Endothelial cell of umbilical vein (primary cell): ENCODE results near the gene TPP2. TPM values are rescaled to one million over a fixed set of nuclear protein-coding genes. Genes with fewer than 3 reads are reported as not detected.

ENCODE experiments used
- BruUV-seq: library from RNA; stranded (reverse); fragments of 400-500 nt; replicated peaks from 2 replicates; lab custom pipeline; 2021; lab: Mats Ljungman, UMichigan
- CTCF ChIA-PET: fragments of 300-600, 350-600 bp; sonication (Branson Sonifier 250); formaldehyde crosslinking; loops from one replicate; lab custom pipeline; 2021; ENCODE audit warnings: antibody characterized with exemption, inconsistent platforms; lab: Charles Lee
- POLR2A ChIA-PET: fragments of 300-600, 350-600 bp; sonication (Branson Sonifier 250); formaldehyde crosslinking; loops from one replicate; lab custom pipeline; 2021; ENCODE audit warnings: antibody characterized with exemption, inconsistent platforms; lab: Charles Lee
- DNase-seq: peaks from one replicate; pipeline ENCODE4 v3.0.0-alpha.2; 2011; ENCODE audit warnings: low read depth, low spot score
- FAIRE-seq: peaks from 2 replicates; lab custom pipeline; 2011; peaks lifted over from hg19 to GRCh38; lab: Jason Lieb, UNC
- H2AFZ ChIP-seq: 2 replicates; pipeline ENCODE4 v1.6.0; 2012; ENCODE audit warnings: low read depth, low read length, control low read depth, inconsistent platforms
- H3K27ac ChIP-seq: 2 replicates; pipeline ENCODE4 v1.5.1; 2011; ENCODE audit warnings: low read depth, mild to moderate bottlenecking, control low read depth, low read length, moderate library complexity; ENCODE audit not compliant: insufficient read depth
- H3K27me3 ChIP-seq, 2 experiments: 2 replicates each; pipeline versions ENCODE4 v1.6.0 to v1.6.1; 2011; ENCODE audit warnings: low read length in 2 of 2, mixed read lengths in 1 of 2; ENCODE audit not compliant: control insufficient read depth in 2 of 2, insufficient read depth in 2 of 2
- H3K36me3 ChIP-seq, 2 experiments: 2 replicates in 1 of 2; 3 replicates in 1 of 2; pipeline ENCODE4 v1.5.1; 2011; ENCODE audit warnings: low read length in 2 of 2, mild to moderate bottlenecking in 1 of 2, moderate library complexity in 1 of 2; ENCODE audit not compliant: control insufficient read depth in 2 of 2, insufficient read depth in 2 of 2; ENCODE audit errors: extremely low read depth in 1 of 2
- H3K4me1 ChIP-seq: 3 replicates; pipeline ENCODE4 v1.5.1; 2011; ENCODE audit warnings: mild to moderate bottlenecking, low read length; ENCODE audit not compliant: control insufficient read depth, insufficient read depth; ENCODE audit errors: extremely low read depth
- H3K4me2 ChIP-seq: 2 replicates; pipeline ENCODE4 v1.6.1; 2011; ENCODE audit warnings: low read length, control low read depth, mixed read lengths; ENCODE audit not compliant: insufficient read depth
- H3K4me3 ChIP-seq, 3 experiments: fragments of 200-600 bp in 1 of 3; sonication (generic), shearing (Covaris generic) in 1 of 3; replicated peaks in 1 of 3; 2 replicates each; pipeline ENCODE4 v1.5.1; 2011 to 2016; ENCODE audit warnings: control low read depth in 3 of 3, low read length in 3 of 3, mild to moderate bottlenecking in 2 of 3, inconsistent platforms in 1 of 3, low read depth in 1 of 3, moderate library complexity in 1 of 3; ENCODE audit not compliant: insufficient read depth in 1 of 3
- H3K79me2 ChIP-seq: 2 replicates; pipeline ENCODE4 v1.6.0; 2012; ENCODE audit warnings: low read length, inconsistent platforms; ENCODE audit not compliant: control insufficient read depth, insufficient read depth
- H3K9ac ChIP-seq: replicated peaks from 2 replicates; pipeline ENCODE3; 2011; ENCODE audit warnings: low read length, control low read depth; ENCODE audit not compliant: insufficient read depth; ENCODE audit errors: extremely low read depth
- H3K9me1 ChIP-seq: replicated peaks from 3 replicates; pipeline ENCODE4 v1.6.0; 2011; ENCODE audit warnings: mild to moderate bottlenecking, low read length; ENCODE audit not compliant: control insufficient read depth, insufficient read depth; ENCODE audit errors: extremely low read depth
- H3K9me3 ChIP-seq: replicated peaks from 2 replicates; pipeline ENCODE4 v1.5.1; 2012; ENCODE audit warnings: low read length, inconsistent platforms; ENCODE audit not compliant: control insufficient read depth, insufficient read depth
- H4K20me1 ChIP-seq: replicated peaks from 2 replicates; pipeline ENCODE3; 2011; ENCODE audit warnings: mild to moderate bottlenecking, low read length; ENCODE audit not compliant: control insufficient read depth, insufficient read depth; ENCODE audit errors: extremely low read depth
- CTCF ChIP-seq, 2 donors: IDR thresholded peaks; 1 replicate in 1 of 2; 2 replicates in 1 of 2; pipeline ENCODE4 v1.5.1; 2011; ENCODE audit warnings: low read length in 2 of 2, mild to moderate bottlenecking in 2 of 2, moderate library complexity in 2 of 2, control low read depth in 1 of 2, inconsistent platforms in 1 of 2, low read depth in 1 of 2; ENCODE audit not compliant: insufficient read depth in 1 of 2; ENCODE audit errors: extremely low read depth in 1 of 2
- EZH2 ChIP-seq: IDR thresholded peaks from 2 replicates; pipeline ENCODE4 v1.6.1; 2012; ENCODE audit warnings: borderline replicate concordance, low read depth, mild to moderate bottlenecking, moderate library complexity, low read length, inconsistent platforms; ENCODE audit not compliant: severe bottlenecking
- FOS ChIP-seq: IDR thresholded peaks from 2 replicates; pipeline ENCODE4 v1.6.1; 2011; ENCODE audit warnings: mild to moderate bottlenecking, low read length, moderate library complexity, borderline replicate concordance; ENCODE audit not compliant: insufficient read depth
- GATA2 ChIP-seq: IDR thresholded peaks from 2 replicates; pipeline ENCODE4 v1.7.0; 2011; ENCODE audit warnings: low read depth, mild to moderate bottlenecking, moderate library complexity, mixed read lengths, low read length; ENCODE audit not compliant: insufficient read length, insufficient read depth
- JUN ChIP-seq: IDR thresholded peaks from 2 replicates; pipeline ENCODE4 v1.6.1; 2011; ENCODE audit warnings: borderline replicate concordance, low read depth; ENCODE audit not compliant: insufficient read length, insufficient read depth
- MAX ChIP-seq: IDR thresholded peaks from 2 replicates; pipeline ENCODE4 v1.6.1; 2011; ENCODE audit not compliant: insufficient read depth, insufficient read length
- MYC ChIP-seq: IDR thresholded peaks from one replicate; pipeline ENCODE4 v1.6.1; 2011; ENCODE audit warnings: mild to moderate bottlenecking, low read depth, low read length
- POLR2A ChIP-seq: IDR thresholded peaks from 2 replicates; pipeline ENCODE4 v1.6.1; 2012; ENCODE audit warnings: low read depth, mild to moderate bottlenecking, control low read depth, low read length
- POLR2AphosphoS5 ChIP-seq: IDR thresholded peaks from 2 replicates; pipeline ENCODE4 v1.6.1; 2012; ENCODE audit warnings: low read depth, mild to moderate bottlenecking, control low read depth, low read length, moderate library complexity; ENCODE audit not compliant: insufficient read depth
- dilution Hi-C: fragments of 300-500 bp; cut with MboI; formaldehyde crosslinking; loops from one replicate; pipeline ENCODE4 v1.15.0; 2019; ENCODE audit warnings: low sequenced_read_pairs; ENCODE audit not compliant: extremely low pct_ligation_motif_present
- intact Hi-C: fragments of 100-400 bp; cut with micrococcal nuclease; formaldehyde crosslinking; loops from one replicate; pipeline ENCODE4 v1.10.0; 2022
- polyA plus RNA-seq, 4 experiments: library from polyadenylated mRNA; depleted of rRNA in 3 of 4; stranded (reverse) in 3 of 4; unstranded in 1 of 4; fragments of >200 nt; gene quantifications; 2 replicates each; pipeline versions ENCODE4 v1.2.1 to v1.2.3, GENCODE V29; 2011 to 2012; ENCODE audit warnings: missing spikeins in 1 of 4
- total RNA-seq: library from RNA; stranded (reverse); gene quantifications from 2 replicates; pipeline ENCODE4 v1.2.3, GENCODE V29; 2021

The TPP2 gene
- total and polyA plus RNA-seq, 2 donors (not counting 3 experiments of a cell fraction or from before 2014, with no cell fraction given), result 11.5 to 46.7 TPM

GRCh38 chr13:102584434-102584833 lies 12.4 kb upstream of the TPP2 start:
- Histone ChIP-seq H4K20me1 (no peaks in the 10 kb centered on the region), H3K9ac (no peak overlapping the region), H3K27me3 (peaks cover 20 to 25% of the 10 kb centered on the region in 2 experiments), H3K4me2 (no peak overlapping the region), H3K36me3 (no peaks in the 10 kb centered on the region), H3K27ac (no peak overlapping the region), H3K4me1 (no peaks in the 10 kb centered on the region), H3K79me2 (no peaks in the 10 kb centered on the region), H3K9me1 (no peaks in the 10 kb centered on the region), H3K4me3 (no peak overlapping the region), H2AFZ (no peak overlapping the region), H3K9me3 (no peaks in the 10 kb centered on the region)
- TF ChIP-seq GATA2, result no peak
- TF ChIP-seq MYC, result no peak
- TF ChIP-seq CTCF (IDR thresholded peaks at IDR 0.05; ENCODE audit: extremely low read depth in 1 of 2, insufficient read depth in 1 of 2, low read depth in 1 of 2, low read length in 2 of 2), result no peak
- TF ChIP-seq JUN, result no peak
- no peak for TF ChIP-seq POLR2A
- TF ChIP-seq MAX, result no peak
- TF ChIP-seq FOS, result no peak
- no peak for TF ChIP-seq EZH2
- no peak for TF ChIP-seq POLR2AphosphoS5
- no peak for DNase-seq
- ChIA-PET POLR2A (no interaction called here), CTCF (interaction anchor here (1.0 to 3.3 kb wide), 3 partner anchors 141 to 1440 kb away, joined by 3 to 14 read pairs (median 3); no protein-coding TSS in a partner anchor)
- dilution Hi-C loops (loop anchor here (25.0 kb wide), 1 partner anchor 278 kb away; no protein-coding TSS in a partner anchor), intact Hi-C loops (no loop called here)
- FAIRE-seq, result no peak
- BruUV-seq, result no TSS peak
